Psoas muscle (tissue), 8 donors: ENCODE results near the gene PLPPR3. TPM values are rescaled to one million over a fixed set of nuclear protein-coding genes. Genes with fewer than 3 reads are reported as not detected.

Experiments used
- ATAC-seq, 4 donors: fragments of 200-7000 bp; cut with Tn5 transposase; one replicate each; pipeline ENCODE4 v1.9.1; 2020; ENCODE audit warnings: moderate library complexity in 3 of 4, mild to moderate bottlenecking in 2 of 4
- DNase-seq, 2 donors: peaks; one replicate each; pipeline ENCODE4 v3.0.0-alpha.2; 2020
- H3K27ac ChIP-seq: fragments of 200-600 bp; one replicate; pipeline ENCODE4 v1.8.0; 2022
- H3K27me3 ChIP-seq, 3 donors: fragments of 200-600 bp in 1 of 3; one replicate each; pipeline versions ENCODE4 v1.6.1 to v1.8.0; 2013 to 2022; ENCODE audit warnings: low read length in 2 of 3, mild to moderate bottlenecking in 2 of 3, moderate library complexity in 1 of 3; ENCODE audit not compliant: insufficient read depth in 3 of 3
- H3K36me3 ChIP-seq, 2 donors: fragments of 200-600 bp in 1 of 2; one replicate each; pipeline versions ENCODE4 v1.6.1 to v1.8.0; 2013 to 2022; ENCODE audit warnings: low read depth in 1 of 2, mild to moderate bottlenecking in 1 of 2, moderate library complexity in 1 of 2; ENCODE audit not compliant: insufficient read depth in 1 of 2
- H3K4me1 ChIP-seq: fragments of 200-600 bp; one replicate; pipeline ENCODE4 v1.8.0; 2022
- H3K4me3 ChIP-seq: fragments of 200-600 bp; one replicate; pipeline ENCODE4 v1.8.0; 2022; ENCODE audit warnings: mild to moderate bottlenecking
- H3K9me3 ChIP-seq: fragments of 200-600 bp; one replicate; pipeline ENCODE4 v1.8.0; 2022
- CTCF ChIP-seq: fragments of 200-600 bp; IDR thresholded peaks from one replicate; pipeline ENCODE4 v1.8.0; 2022; ENCODE audit warnings: antibody characterized with exemption
- WGBS, 3 donors: extraction: QIAGEN DNeasy Blood & Tissue Kit; methylation state at CpG; one replicate each; pipeline versions ENCODE4 v1.1.6 to v1.1.7; 2013; 5-methylcytosine and 5-hydroxymethylcytosine counted together
- intact Hi-C, 2 donors: fragments of 100-400 bp; cut with DNase I; formaldehyde crosslinking; loops; one replicate each; pipeline versions ENCODE4 v1.11.0 to v1.14.2; 2022
- polyA plus RNA-seq, 3 donors: library from polyadenylated mRNA; stranded (reverse); fragments of 200-250 nt; gene quantifications; one replicate each; pipeline ENCODE4 v1.2.3, GENCODE V29; 2013
- total RNA-seq, 4 donors: library from RNA; stranded (reverse); fragmentation: NEBNext Ultra II Directional in 2 of 4; extraction: Animal tissue kit (Norgen Biotek cat#: 25700) in 2 of 4; gene quantifications; one replicate each; pipeline versions ENCODE4 v1.2.1 to v1.2.4, GENCODE V29; 2021 to 2023
- donor health status: healthy with polysubstance abuse.
- donor health status: DM: no; HTN: no; CAD: no; lungs with moderate emphysema.
- donor health status: Bipolar disorder and iron deficiency.
- donor health status: healthy.
- donor health status: DM: yes; HTN: yes; CAD: no.
- donor health status: DM: no; HTN: no; CAD: no.
- donor health status: DM: no; HTN: no; CAD: no.
- donor health status: DM: yes; HTN: yes; CAD: no.

PLPPR3 gene
- total and polyA plus RNA-seq, 7 donors, result not detected

- H3K27ac ChIP-seq, result no peak overlapping the region
- peaks cover 37% of the 10 kb centered on the region for H3K4me1 ChIP-seq
- no peak overlapping the region for H3K4me3 ChIP-seq
- DNase-seq, result no peak
- no peaks in the 10 kb centered on the region for H3K27me3 ChIP-seq
- no peak for ATAC-seq
- intact Hi-C loops, result no loop called here
- no peak for TF ChIP-seq CTCF
- H3K9me3 ChIP-seq, result no peaks in the 10 kb centered on the region
- peaks cover 17 to 75% of the 10 kb centered on the region in 2 donors for H3K36me3 ChIP-seq
- WGBS, 3 donors, result 86 to 91% (median 88%) methylated on average over 27 to 33 of the region's 33 CpGs
These were observed 16.6 kb downstream of the PLPPR3 start for GRCh38 chr19:805166-805551.

- Histone ChIP-seq H3K4me3 (no peak overlapping the region), H3K9me3 (no peaks in the 10 kb centered on the region), H3K4me1 (peaks cover 43% of the 10 kb centered on the region), H3K36me3 (peaks cover 17 to 75% of the 10 kb centered on the region in 2 donors), H3K27ac (no peak overlapping the region), H3K27me3 (no peaks in the 10 kb centered on the region)
- intact Hi-C loops, result loop anchor here in 1 of 2 donors (5.0 kb wide), 1 partner anchor 232 kb away; the partner anchor contains the start of gene BSG
- DNase-seq (peak in 1 of 2 donors; percentile 13), ATAC-seq (no peak)
- TF ChIP-seq CTCF, result no peak
- 91 to 92% (median 91%) methylated on average over 53 of the region's 53 CpGs for WGBS, 3 donors
These were observed 17.2 kb downstream of the PLPPR3 start for GRCh38 chr19:804419-805165.

- Histone ChIP-seq H3K4me3 (no peak overlapping the region), H3K27me3 (no peaks in the 10 kb centered on the region), H3K36me3 (peaks cover 17 to 73% of the 10 kb centered on the region in 2 donors), H3K27ac (no peak overlapping the region), H3K4me1 (peaks cover 51% of the 10 kb centered on the region), H3K9me3 (no peaks in the 10 kb centered on the region)
- intact Hi-C loops, result loop anchor here in 1 of 2 donors (5.0 kb wide), 1 partner anchor 232 kb away; the partner anchor contains the start of gene BSG
- TF ChIP-seq CTCF, result no peak
- DNase-seq, result peak in 1 of 2 donors; percentile 52
- 77 to 81% (median 79%) methylated on average over 31 of the region's 31 CpGs for WGBS, 3 donors
- ATAC-seq, result no peak
These were observed 17.9 kb downstream of the PLPPR3 start for GRCh38 chr19:803686-804418.

- H3K9me3 ChIP-seq, result no peaks in the 10 kb centered on the region
- DNase-seq (peak in 1 of 2 donors; percentile 12), ATAC-seq (no peak)
- H3K27me3 ChIP-seq, result no peaks in the 10 kb centered on the region
- peak overlapping the region; percentile 60 for H3K27ac ChIP-seq
- 63 to 72% (median 68%) methylated on average over 17 of the region's 17 CpGs for WGBS, 3 donors
- TF ChIP-seq CTCF, result no peak
- H3K36me3 ChIP-seq, result peaks cover 15 to 66% of the 10 kb centered on the region in 2 donors
- H3K4me1 ChIP-seq, result peaks cover 51% of the 10 kb centered on the region
- intact Hi-C loops, result loop anchor here in 1 of 2 donors (5.0 kb wide), 1 partner anchor 231 kb away; the partner anchor contains the start of gene BSG
- H3K4me3 ChIP-seq, result peak overlapping the region; percentile 81
These were observed 18.6 kb downstream of the PLPPR3 start for GRCh38 chr19:803099-803561.
